Stimulated activated CD4-positive, alpha-beta T cell treated with anti-CD3 and anti-CD28 coated beads, Interleukin-12 subunit alpha, Interleukin-12 subunit beta, amount 100 ng/mL, for 4 hours (primary cell): ENCODE data around the gene HOXA7.

Experiments used
- DNase-seq: peaks from one replicate; pipeline ENCODE4 v3.0.0-alpha.2; 2020

The HOXA7 gene

DNA sequence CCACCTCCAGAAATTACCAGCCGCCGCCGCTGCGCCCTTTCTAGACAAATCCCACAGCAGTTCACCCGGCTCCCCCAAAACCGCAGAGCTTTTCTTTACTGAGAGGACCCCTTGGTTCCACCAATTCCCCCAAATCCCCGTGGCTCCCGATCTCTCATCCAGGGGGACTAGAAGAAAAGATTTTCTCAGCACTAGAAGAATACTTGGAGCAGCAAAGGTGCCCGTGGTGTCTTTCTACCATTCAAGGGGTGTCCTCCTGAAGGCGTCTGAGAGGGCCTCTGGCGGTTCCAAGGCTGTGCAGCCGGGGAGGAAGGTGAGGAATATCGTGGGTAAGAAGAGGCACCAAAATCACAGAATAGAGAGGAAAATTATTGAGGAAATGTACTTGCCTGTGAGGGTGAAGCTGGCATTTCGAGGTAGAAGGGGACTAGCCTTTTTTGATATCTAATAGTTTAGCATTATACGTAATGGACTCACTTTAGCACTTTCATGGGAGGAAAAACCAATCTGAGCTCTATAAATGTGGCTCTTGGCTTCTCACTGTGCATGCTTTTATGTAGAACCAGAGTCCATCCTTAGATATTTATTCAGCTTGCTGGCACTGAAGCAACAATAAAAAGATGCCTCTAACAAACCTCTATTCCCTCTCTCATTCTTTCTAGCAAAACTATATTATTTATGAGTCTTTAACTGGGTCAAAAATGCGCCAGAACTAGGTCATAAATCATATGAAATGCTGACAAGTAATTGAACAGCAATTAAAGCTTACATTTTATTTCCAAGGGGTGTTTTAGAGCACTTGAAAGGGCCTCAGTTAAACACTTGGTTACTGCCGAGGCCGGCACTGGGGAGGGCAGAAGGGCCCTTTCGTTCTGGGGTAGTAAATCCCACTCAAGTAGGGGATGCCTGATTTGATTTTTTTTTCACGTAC lies 40.2 kb downstream of the HOXA7 start:
- DNase-seq, result no peak

GRCh38 chr7:27115221-27116026 lies 41.1 kb downstream of the HOXA7 start:
- no peak for DNase-seq

- DNase-seq, result no peak
Measured at GRCh38 chr7:27114881-27115220, 41.6 kb downstream of the HOXA7 start.

DNA sequence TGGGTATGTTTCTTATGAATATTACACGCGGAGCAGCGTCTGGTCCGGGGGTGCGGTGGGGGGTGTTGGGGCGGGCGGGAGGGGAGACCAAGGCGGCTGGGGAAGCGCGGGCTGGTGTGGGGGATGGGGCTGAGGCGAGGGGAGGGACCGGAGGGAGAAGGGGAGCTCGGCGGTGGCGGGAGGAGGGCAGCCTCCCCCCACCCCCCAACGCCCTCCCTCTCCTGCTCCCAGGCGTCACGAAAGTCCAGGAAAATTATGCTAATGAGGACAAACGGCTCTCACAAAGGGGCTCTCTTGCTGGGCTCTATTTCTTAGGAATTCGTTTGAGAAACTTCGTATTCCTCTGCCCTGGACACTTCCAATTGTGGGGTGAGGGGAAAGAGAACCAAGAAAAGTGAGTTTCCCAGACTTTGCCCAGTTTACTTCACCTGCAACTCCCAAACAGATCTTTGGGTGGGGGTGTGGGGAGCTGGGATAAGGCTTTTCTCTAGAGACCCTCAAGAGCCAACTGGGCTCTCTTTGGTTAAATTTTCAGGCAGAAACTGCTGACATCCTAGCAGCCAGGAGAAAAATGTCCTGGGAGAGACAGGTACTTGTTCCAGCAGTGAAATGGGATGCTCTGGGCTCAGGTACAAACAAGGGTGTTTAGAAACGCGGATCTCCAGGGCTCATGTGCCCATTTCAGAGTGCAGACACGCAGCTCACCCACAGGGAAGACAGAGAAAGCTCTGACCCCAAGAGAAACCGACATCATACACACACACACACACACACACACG lies 42.3 kb downstream of the HOXA7 start:
- no peak for DNase-seq

GRCh38 chr7:27112955-27113949 lies 43.2 kb downstream of the HOXA7 start:
- DNase-seq, result no peak

GRCh38 chr7:27112361-27112760 lies 44.1 kb downstream of the HOXA7 start:
- no peak for DNase-seq

DNA sequence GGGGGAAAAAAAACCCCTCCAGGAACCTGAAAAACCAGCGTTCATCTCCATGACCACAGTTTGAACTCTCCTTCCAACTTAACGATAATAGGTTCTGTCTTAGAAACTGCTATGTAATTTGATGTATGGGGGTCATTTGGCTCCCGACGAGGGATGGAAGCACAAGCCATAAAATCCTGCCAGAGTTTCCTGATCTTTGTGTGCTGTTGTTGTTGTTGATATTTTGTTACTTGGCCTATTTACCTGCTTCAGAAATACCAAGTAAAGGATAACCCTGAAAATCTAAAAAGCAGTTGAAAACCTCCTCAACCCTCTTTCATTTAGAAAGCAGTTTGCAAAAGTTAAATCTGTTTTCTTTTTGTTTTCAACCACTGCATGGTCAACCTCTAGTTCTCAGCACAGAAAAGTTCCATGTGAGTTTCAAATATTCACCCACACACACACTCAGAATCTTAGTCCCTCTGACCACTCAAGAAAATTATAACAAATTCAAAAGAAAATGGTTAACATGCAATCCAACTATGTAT lies 44.7 kb downstream of the HOXA7 start:
- no peak for DNase-seq

GRCh38 chr7:27111042-27111750 lies 45.3 kb downstream of the HOXA7 start:
- no peak for DNase-seq

DNA sequence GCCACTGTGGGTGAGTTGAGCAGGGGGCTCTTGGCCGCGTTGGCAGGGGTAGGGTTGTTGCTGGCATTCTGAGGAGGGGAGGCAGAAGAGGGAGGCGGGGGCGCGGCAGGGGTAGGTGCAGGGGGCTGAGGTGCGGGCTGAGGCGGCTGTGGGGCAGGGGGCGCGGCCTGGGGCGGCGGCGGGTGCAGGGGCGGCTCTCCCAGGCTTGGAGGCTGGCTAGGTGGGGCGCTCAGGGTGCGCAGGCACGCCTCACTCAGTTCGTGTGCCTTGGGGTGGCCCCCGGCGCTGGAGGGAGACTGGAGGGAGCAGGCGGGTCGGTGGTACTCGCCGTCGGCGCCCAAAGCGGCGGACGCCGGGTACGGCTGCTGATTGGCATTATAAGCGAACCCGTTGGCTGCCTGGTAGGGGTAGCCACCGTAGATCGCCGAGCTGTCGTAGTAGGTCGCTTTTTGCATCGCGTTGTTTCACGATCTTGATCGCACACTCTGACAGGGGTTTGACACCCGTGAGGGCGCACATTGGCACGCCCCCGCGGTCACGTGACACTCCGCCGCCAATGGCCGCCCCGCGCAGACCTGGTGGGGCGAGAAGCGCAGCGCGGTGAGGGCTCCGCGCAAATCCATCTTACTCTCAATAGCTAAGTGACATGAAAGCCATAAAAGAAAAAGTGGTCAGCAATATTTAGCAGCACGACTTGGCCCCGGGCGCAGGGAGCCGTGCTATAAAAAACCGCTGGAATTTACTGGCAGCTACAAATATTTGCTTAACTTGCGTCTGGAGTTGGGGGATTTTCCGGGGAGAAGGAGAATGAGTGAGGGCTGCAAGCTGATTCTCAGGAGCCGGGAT lies 46.1 kb downstream of the HOXA7 start:
- no peak for DNase-seq

DNA sequence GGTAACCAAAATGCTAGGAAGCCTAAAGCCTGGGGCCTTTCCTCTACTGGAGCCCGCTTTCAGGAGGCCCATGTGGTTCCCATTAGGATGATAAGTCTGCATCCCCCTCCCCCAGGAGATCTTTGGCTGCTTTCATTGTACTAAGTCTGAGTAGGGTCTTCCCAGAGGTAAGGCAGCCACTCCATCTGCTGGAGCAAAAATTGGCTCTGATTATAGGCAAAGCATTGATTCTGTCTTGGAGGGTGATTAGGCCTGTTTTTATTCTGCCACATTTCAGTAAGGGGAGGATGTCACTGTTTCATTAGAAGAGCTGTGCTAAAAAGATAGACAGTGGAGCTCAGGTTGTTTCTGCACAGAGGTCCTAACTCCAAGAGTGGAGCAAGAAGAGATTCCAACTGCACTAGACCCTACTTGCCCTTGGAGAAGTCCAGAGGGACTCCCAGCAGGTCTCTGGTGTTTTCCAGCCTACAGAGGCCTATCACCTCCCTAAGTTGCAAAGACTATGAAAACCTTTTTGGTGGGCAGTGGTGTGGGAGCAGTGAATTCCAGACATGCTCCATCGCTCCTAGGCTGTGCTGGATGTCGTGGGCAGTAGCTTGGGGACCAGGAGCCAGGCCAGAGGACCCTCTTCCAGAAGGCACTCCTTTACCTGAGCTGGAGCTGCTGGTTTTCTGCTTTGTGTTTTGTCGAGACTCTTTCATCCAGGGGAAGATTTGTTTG lies 46.8 kb downstream of the HOXA7 start:
- DNase-seq, result no peak

DNA sequence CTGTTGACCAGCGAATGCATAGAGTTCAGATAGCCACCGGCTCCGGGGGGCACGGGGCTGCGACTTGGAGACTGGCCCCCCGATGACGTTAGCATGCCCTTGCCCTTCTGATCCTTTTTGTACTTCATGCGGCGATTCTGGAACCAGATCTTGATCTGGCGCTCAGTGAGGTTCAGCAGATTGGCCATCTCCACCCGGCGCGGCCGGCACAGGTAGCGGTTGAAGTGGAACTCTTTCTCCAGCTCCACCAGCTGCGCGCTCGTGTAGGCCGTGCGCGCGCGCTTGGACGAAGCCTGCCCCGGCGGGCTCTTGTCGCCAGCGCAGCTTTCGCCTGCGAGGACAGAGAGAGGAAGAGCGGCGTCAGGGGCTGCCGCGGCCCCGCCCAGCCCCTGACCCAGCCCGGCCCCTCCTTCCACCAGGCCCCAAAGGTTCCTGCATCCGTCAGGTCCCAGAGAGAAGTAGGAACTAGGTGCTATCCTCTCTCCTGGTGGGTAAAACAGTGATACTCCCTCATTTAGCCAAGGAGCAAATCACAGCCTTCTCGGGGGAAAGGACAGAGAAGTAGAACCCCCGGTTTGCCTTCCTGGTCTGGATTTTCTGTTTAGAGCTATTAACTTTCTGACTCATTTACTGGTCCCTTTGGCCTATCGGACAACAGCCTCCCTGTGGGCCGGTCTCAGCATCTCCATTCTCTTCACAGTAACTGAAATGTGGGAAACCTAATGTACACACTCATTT lies 47.9 kb downstream of the HOXA7 start:
- no peak for DNase-seq

GRCh38 chr7:27107391-27108381 lies 48.8 kb downstream of the HOXA7 start:
- no peak for DNase-seq

DNA sequence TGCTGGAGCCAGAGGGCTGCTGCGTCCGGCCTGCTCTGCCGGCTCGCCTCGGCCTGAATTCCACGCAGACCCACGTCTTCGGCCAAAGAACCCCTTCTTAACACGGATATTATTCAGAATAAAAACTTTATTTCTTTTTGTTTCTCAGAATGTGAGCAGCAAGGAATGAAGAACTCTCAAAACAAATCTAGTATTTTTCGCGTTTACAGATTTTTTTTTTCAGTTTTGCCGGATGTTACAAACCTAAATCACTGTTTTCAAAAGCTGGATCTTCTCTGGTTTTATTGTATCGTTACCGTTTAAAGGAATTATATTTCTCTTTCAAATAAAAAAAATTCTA lies 49.6 kb downstream of the HOXA7 start:
- no peak for DNase-seq

GRCh38 chr7:27106181-27106900 lies 50.1 kb downstream of the HOXA7 start:
- no peak for DNase-seq

- DNase-seq, result no peak
Measured at GRCh38 chr7:27105301-27106031, 51.0 kb downstream of the HOXA7 start.
